H1 (cell line): ENCODE measurements around the gene PCBP1. TPM values are rescaled to one million over a fixed set of nuclear protein-coding genes. Genes with fewer than 3 reads are reported as not detected.
"Not testable (repeated sequence)": the region's sequence is repeated elsewhere in the genome, so short reads cannot be mapped to it uniquely, and the experiment has no call there.

Experiments used
- CTCF ChIA-PET: fragments of 300-600 bp; sonication (Branson Sonifier 250); formaldehyde crosslinking; loops from one replicate; lab custom pipeline; 2021; ENCODE audit not compliant: partially characterized antibody; lab: Charles Lee
- POLR2A ChIA-PET: fragments of 300-600 bp; sonication (Branson Sonifier 250); formaldehyde crosslinking; loops from one replicate; lab custom pipeline; 2021; ENCODE audit warnings: inconsistent platforms; ENCODE audit not compliant: partially characterized antibody; lab: Charles Lee
- DNase-seq, 2 experiments: peaks; one replicate each; pipeline versions ENCODE4 v3.0.0 to v3.0.0-alpha.2; 2010 to 2022; ENCODE audit warnings: low spot score in 2 of 2, low read depth in 1 of 2, mixed read lengths in 1 of 2
- FAIRE-seq: peaks from 2 replicates; lab custom pipeline; 2011; peaks lifted over from hg19 to GRCh38; lab: Jason Lieb, UNC
- H2AFZ ChIP-seq: 2 replicates; pipeline ENCODE4 v1.8.1; 2012; ENCODE audit warnings: low read length, inconsistent platforms
- H2AK5ac ChIP-seq: 2 replicates; pipeline ENCODE4 v1.6.1; 2013; ENCODE audit warnings: low read depth, low read length
- H2BK120ac ChIP-seq: replicated peaks from 2 replicates; pipeline ENCODE3; 2013; ENCODE audit warnings: low read depth, low read length, inconsistent platforms
- H2BK12ac ChIP-seq: 2 replicates; pipeline ENCODE4 v1.6.1; 2013; ENCODE audit warnings: low read depth, low read length
- H2BK15ac ChIP-seq: 2 replicates; pipeline ENCODE4 v1.6.1; 2013; ENCODE audit warnings: low read length
- H2BK20ac ChIP-seq: 2 replicates; pipeline ENCODE4 v1.6.1; 2013; ENCODE audit warnings: low read length
- H2BK5ac ChIP-seq: 2 replicates; pipeline ENCODE4 v1.6.1; 2013; ENCODE audit warnings: low read depth, low read length
- H3K14ac ChIP-seq: 2 replicates; pipeline ENCODE4 v1.6.1; 2013; ENCODE audit warnings: inconsistent platforms; ENCODE audit not compliant: insufficient read length
- H3K18ac ChIP-seq: 2 replicates; pipeline ENCODE4 v1.6.1; 2013; ENCODE audit warnings: low read length; ENCODE audit errors: extremely low read depth
- H3K23ac ChIP-seq: 2 replicates; pipeline ENCODE4 v1.6.1; 2013; ENCODE audit warnings: inconsistent platforms; ENCODE audit not compliant: insufficient read length
- H3K23me2 ChIP-seq: 2 replicates; pipeline ENCODE4 v1.6.1; 2013; ENCODE audit warnings: low read depth, low read length
- H3K27ac ChIP-seq: 2 replicates; pipeline ENCODE4 v1.6.1; 2011; ENCODE audit warnings: low read depth, low read length, inconsistent platforms
- H3K27me3 ChIP-seq, 4 experiments: replicated peaks in 1 of 4; 1 replicate in 1 of 4; 2 replicates in 3 of 4; pipeline versions ENCODE4 v1.6.1 to v1.8.1; 2011 to 2013; ENCODE audit warnings: low read length in 3 of 4, mild to moderate bottlenecking in 3 of 4, inconsistent platforms in 2 of 4, mixed read lengths in 2 of 4, moderate library complexity in 1 of 4; ENCODE audit not compliant: control insufficient read depth in 3 of 4, insufficient read depth in 3 of 4; ENCODE audit errors: extremely low read depth in 1 of 4
- H3K36me3 ChIP-seq, 4 experiments: 2 replicates each; pipeline versions ENCODE4 v1.6.1 to v1.8.1; 2011 to 2013; ENCODE audit warnings: mild to moderate bottlenecking in 4 of 4, low read length in 3 of 4, moderate library complexity in 2 of 4, control low read depth in 1 of 4, inconsistent platforms in 1 of 4; ENCODE audit not compliant: insufficient read depth in 4 of 4, control insufficient read depth in 2 of 4
- H3K4ac ChIP-seq: replicated peaks from 2 replicates; pipeline ENCODE3; 2013; ENCODE audit warnings: low read length, low read depth, mixed read lengths, inconsistent platforms; ENCODE audit not compliant: insufficient read length
- H3K4me1 ChIP-seq, 4 experiments: replicated peaks in 1 of 4; 1 replicate in 1 of 4; 2 replicates in 3 of 4; pipeline versions ENCODE4 v1.6.1 to v1.8.1; 2011 to 2013; ENCODE audit warnings: low read length in 3 of 4, inconsistent platforms in 2 of 4, mixed read lengths in 1 of 4; ENCODE audit not compliant: insufficient read depth in 4 of 4, control insufficient read depth in 3 of 4
- H3K4me2 ChIP-seq, 2 experiments: 2 replicates each; pipeline versions ENCODE4 v1.6.1 to v1.8.1; 2011 to 2013; ENCODE audit warnings: low read depth in 2 of 2, low read length in 2 of 2, control low read depth in 1 of 2, inconsistent platforms in 1 of 2, mild to moderate bottlenecking in 1 of 2; ENCODE audit not compliant: insufficient read depth in 1 of 2
- H3K4me3 ChIP-seq, 4 experiments: fragments of 200-600, 300-600 bp in 1 of 4; sonication (generic), shearing (Covaris generic), sonication (Bioruptor Twin) in 1 of 4; 2 replicates each; pipeline versions ENCODE4 v1.5.1 to v1.8.1; 2011 to 2016; ENCODE audit warnings: low read length in 4 of 4, low read depth in 3 of 4, control low read depth in 2 of 4, inconsistent platforms in 2 of 4, mild to moderate bottlenecking in 2 of 4, mixed read lengths in 1 of 4, moderate library complexity in 1 of 4; ENCODE audit not compliant: insufficient read depth in 2 of 4; ENCODE audit errors: extremely low read depth in 1 of 4
- H3K56ac ChIP-seq: replicated peaks from 2 replicates; pipeline ENCODE3; 2013; ENCODE audit warnings: low read depth, mild to moderate bottlenecking, mixed read lengths, low read length, inconsistent platforms; ENCODE audit not compliant: insufficient read length
- H3K79me1 ChIP-seq: 2 replicates; pipeline ENCODE4 v1.6.1; 2013; ENCODE audit warnings: low read depth, low read length, control low read depth
- H3K79me2 ChIP-seq, 2 experiments: 2 replicates each; pipeline versions ENCODE4 v1.6.1 to v1.8.1; 2012 to 2013; ENCODE audit warnings: low read length in 2 of 2, mild to moderate bottlenecking in 2 of 2, inconsistent platforms in 1 of 2; ENCODE audit not compliant: insufficient read depth in 2 of 2, control insufficient read depth in 1 of 2
- H3K9ac ChIP-seq, 4 experiments: replicated peaks in 1 of 4; 1 replicate in 1 of 4; 2 replicates in 3 of 4; pipeline versions ENCODE4 v1.6.1 to v1.8.1; 2011 to 2013; ENCODE audit warnings: low read depth in 3 of 4, low read length in 3 of 4, control low read depth in 2 of 4, mild to moderate bottlenecking in 2 of 4, moderate library complexity in 2 of 4, inconsistent platforms in 1 of 4; ENCODE audit errors: extremely low read depth in 1 of 4
- H3K9me3 ChIP-seq, 2 experiments: 2 replicates each; pipeline versions ENCODE4 v1.6.1 to v1.8.1; 2012 to 2013; ENCODE audit warnings: mild to moderate bottlenecking in 2 of 2, moderate library complexity in 2 of 2, control low read depth in 1 of 2, inconsistent platforms in 1 of 2, low read depth in 1 of 2, low read length in 1 of 2, mixed read lengths in 1 of 2; ENCODE audit not compliant: insufficient read depth in 2 of 2
- H4K20me1 ChIP-seq, 2 experiments: replicated peaks in 1 of 2; 2 replicates each; pipeline versions ENCODE3 to v1.8.1; 2011 to 2013; ENCODE audit warnings: inconsistent platforms in 2 of 2, low read length in 2 of 2, mild to moderate bottlenecking in 1 of 2; ENCODE audit not compliant: insufficient read depth in 2 of 2, control insufficient read depth in 1 of 2
- H4K5ac ChIP-seq: 2 replicates; pipeline ENCODE4 v1.6.1; 2013; ENCODE audit warnings: low read length, low read depth, mixed read lengths, inconsistent platforms; ENCODE audit not compliant: insufficient read length
- H4K8ac ChIP-seq: 2 replicates; pipeline ENCODE4 v1.8.0; 2013; ENCODE audit warnings: mild to moderate bottlenecking, moderate library complexity, low read length, inconsistent platforms; ENCODE audit not compliant: insufficient read depth; ENCODE audit errors: extremely low read depth
- H4K91ac ChIP-seq: replicated peaks from 2 replicates; pipeline ENCODE3; 2013; ENCODE audit warnings: low read length, mixed read lengths, inconsistent platforms; ENCODE audit not compliant: insufficient read length
- WGBS, 2 experiments: shearing (Covaris generic) in 1 of 2; methylation state at CpG; one replicate each; pipeline versions ENCODE4 v1.1.6 to v1.1.7; 2013 to 2015; ENCODE audit warnings: low lambda C conversion rate in 2 of 2, mixed read lengths in 2 of 2, inconsistent platforms in 1 of 2, low coverage in 1 of 2, missing lambda C conversion rate in 1 of 2; ENCODE audit not compliant: insufficient replicate concordance in 2 of 2, insufficient coverage in 1 of 2, insufficient read length in 1 of 2; ENCODE audit errors: extremely low coverage in 1 of 2, missing lambda C conversion rate in 1 of 2; 5-methylcytosine and 5-hydroxymethylcytosine counted together
- polyA plus RNA-seq, 7 experiments: library from polyadenylated mRNA; depleted of rRNA in 3 of 7; stranded (reverse) in 5 of 7; unstranded in 2 of 7; fragments of >200 nt in 5 of 7; fragments of 200-250 nt in 2 of 7; gene quantifications; 1 replicate in 5 of 7; 2 replicates in 1 of 7; 4 replicates in 1 of 7; pipeline versions ENCODE4 v1.2.1 to v1.2.3, GENCODE V29; 2011 to 2013; ENCODE audit warnings: missing spikeins in 2 of 7, mixed read lengths in 2 of 7
- total RNA-seq: library from RNA; stranded (reverse); fragmentation: NEBNext Ultra II Directional; extraction: Animal tissue kit (Norgen Biotek cat#: 25700); gene quantifications from 2 replicates; pipeline ENCODE4 v1.2.1, GENCODE V29; 2021

Gene PCBP1
- total and polyA plus RNA-seq, 2 of the 8 experiments (the other 6 are each of a cell fraction or from before 2014, with no cell fraction given), result 279 to 493 TPM

DNA sequence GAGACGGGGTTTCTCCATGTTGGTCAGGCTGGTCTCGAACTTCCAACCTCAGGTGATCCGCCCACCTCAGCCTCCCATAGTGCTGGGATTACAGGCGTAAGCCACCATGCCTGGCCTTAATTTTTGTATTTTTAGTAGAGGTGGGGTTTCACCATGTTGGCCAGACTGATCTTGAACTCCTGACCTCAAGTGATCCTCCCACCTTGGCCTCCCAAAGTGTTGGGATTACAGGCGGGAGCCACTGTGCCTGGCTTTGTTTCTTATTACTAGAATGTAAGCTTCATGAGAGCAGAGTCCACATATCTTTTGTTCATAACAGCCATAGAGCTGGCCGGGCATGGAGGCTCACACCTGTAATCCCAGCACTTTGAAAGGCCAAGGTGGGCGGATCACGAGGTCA is 18.9 kb downstream of the PCBP1 start:
- not testable (repeated sequence) for H2BK12ac ChIP-seq, H2BK120ac ChIP-seq, H4K5ac ChIP-seq, H3K23me2 ChIP-seq, H3K36me3 ChIP-seq, H2BK20ac ChIP-seq, H2BK5ac ChIP-seq, H3K79me2 ChIP-seq, H3K9me3 ChIP-seq, H3K4me3 ChIP-seq, H3K27me3 ChIP-seq, H3K56ac ChIP-seq, FAIRE-seq, H3K4ac ChIP-seq, H3K9ac ChIP-seq, H2BK15ac ChIP-seq, H2AK5ac ChIP-seq, H3K27ac ChIP-seq, H3K23ac ChIP-seq, H4K8ac ChIP-seq, DNase-seq, H3K79me1 ChIP-seq, H3K14ac ChIP-seq, H4K91ac ChIP-seq, H3K4me2 ChIP-seq, H4K20me1 ChIP-seq, H3K18ac ChIP-seq, H2AFZ ChIP-seq
- ChIA-PET POLR2A (interaction anchor here (1.3 to 51.3 kb wide), 3 partner anchors 10 to 20 kb away, joined by 4 to 1553 read pairs (median 188); partner anchors contain the start of gene PCBP1), CTCF (interaction anchor here (1.0 to 1.3 kb wide), 3 partner anchors 14 to 29 kb away, joined by 3 to 4 read pairs (median 4); no protein-coding TSS in a partner anchor)
- H3K4me1 ChIP-seq, result peaks cover 7 to 16% (median 11%) of the 10 kb centered on the region in 4 experiments
- 96% methylated on average over 8 of the region's 8 CpGs; no CpG with 5 or more reads in 1 of the 2 experiments for WGBS, 2 experiments

DNA sequence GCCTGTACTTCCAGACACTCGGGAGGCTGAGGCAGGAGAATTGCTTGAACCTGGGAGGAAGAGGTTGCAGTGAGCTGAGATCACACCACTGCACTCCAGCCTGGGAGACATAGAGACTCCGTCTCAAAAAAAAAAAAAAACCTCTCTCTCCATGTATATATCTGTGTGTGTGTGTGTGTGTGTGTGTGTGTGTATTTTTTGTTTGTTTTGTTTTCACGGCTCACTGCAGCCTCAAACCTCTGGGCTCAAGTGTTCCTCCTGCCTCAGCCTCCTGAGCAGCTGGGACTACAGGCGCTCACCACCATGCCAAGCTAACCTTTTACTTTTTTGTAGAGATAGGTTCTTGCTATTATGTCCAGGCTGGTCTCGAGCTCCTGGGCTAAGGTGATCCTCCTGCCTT is 23.1 kb downstream of the PCBP1 start:
- H4K91ac ChIP-seq, H3K9me3 ChIP-seq, H3K23ac ChIP-seq, H4K20me1 ChIP-seq, H2BK20ac ChIP-seq, H2AK5ac ChIP-seq, H4K5ac ChIP-seq, H3K79me1 ChIP-seq, H3K4me2 ChIP-seq, H3K79me2 ChIP-seq, H3K27me3 ChIP-seq, H3K36me3 ChIP-seq, H3K14ac ChIP-seq, H3K18ac ChIP-seq, H3K9ac ChIP-seq, H3K4ac ChIP-seq, DNase-seq, H3K56ac ChIP-seq, H2BK120ac ChIP-seq, H2BK15ac ChIP-seq, H3K4me3 ChIP-seq, H4K8ac ChIP-seq, H2BK5ac ChIP-seq, H3K23me2 ChIP-seq, H3K27ac ChIP-seq, FAIRE-seq, H2AFZ ChIP-seq: not testable (repeated sequence)
- peaks cover 9 to 18% (median 10%) of the 10 kb centered on the region in 4 experiments for H3K4me1 ChIP-seq
- H2BK12ac ChIP-seq, result peak overlapping the region; percentile 50; the same call in 1 of the 2 replicates
- ChIA-PET POLR2A (interaction anchor here (14.5 to 51.3 kb wide), 2 partner anchors 14 to 24 kb away, joined by 188 to 1553 read pairs; partner anchors contain the start of gene PCBP1), CTCF (interaction anchor here (0.8 to 1.9 kb wide), 5 partner anchors 12 to 48 kb away, joined by 3 to 5 read pairs (median 3); no protein-coding TSS in a partner anchor)
- 84% methylated on average over 5 of the region's 5 CpGs; no CpG with 5 or more reads in 1 of the 2 experiments for WGBS, 2 experiments
